IMR-90 (cell line): ENCODE data around the gene TNNI2. TPM values are rescaled to one million over a fixed set of nuclear protein-coding genes. Genes with fewer than 3 reads are reported as not detected.

Source experiments
- ATAC-seq: fragments of 200-7000 bp; cut with Tn5 transposase; 2 replicates; pipeline ENCODE4 v1.9.1; 2020; ENCODE audit warnings: low read depth, mild to moderate bottlenecking, moderate library complexity
- BruUV-seq: library from RNA; stranded (reverse); fragments of 400-500 nt; replicated peaks from 2 replicates; lab custom pipeline; 2021; lab: Mats Ljungman, UMichigan
- CTCF ChIA-PET: fragments of 300-600 bp; formaldehyde crosslinking; extraction: SDS; loops from one replicate; lab custom pipeline; 2021; ENCODE audit warnings: antibody characterized with exemption; lab: Yijun Ruan, JAX
- POLR2A ChIA-PET: fragments of 300-600 bp; sonication (Branson Sonifier 250); formaldehyde crosslinking; loops from one replicate; lab custom pipeline; 2022; ENCODE audit warnings: antibody characterized with exemption; ENCODE audit not compliant: unreplicated experiment; lab: Charles Lee
- DNase-seq: peaks from one replicate; pipeline ENCODE4 v3.0.0; 2013
- H2AFZ ChIP-seq: replicated peaks from 2 replicates; pipeline ENCODE3; 2013; ENCODE audit warnings: low read length, mild to moderate bottlenecking; ENCODE audit not compliant: poor library complexity
- H2AK5ac ChIP-seq: 2 replicates; pipeline ENCODE4 v1.6.1; 2013; ENCODE audit warnings: low read depth, low read length, inconsistent platforms
- H2AK9ac ChIP-seq: replicated peaks from 2 replicates; pipeline ENCODE3; 2013; ENCODE audit warnings: mild to moderate bottlenecking, low read depth, low read length, moderate library complexity; ENCODE audit not compliant: poor library complexity
- H2BK120ac ChIP-seq: 2 replicates; pipeline ENCODE4 v1.6.1; 2013; ENCODE audit warnings: low read depth, low read length, inconsistent platforms
- H2BK15ac ChIP-seq: 3 replicates; pipeline ENCODE4 v1.6.1; 2013; ENCODE audit warnings: low read depth, low read length, inconsistent platforms
- H2BK20ac ChIP-seq: 2 replicates; pipeline ENCODE4 v1.6.1; 2013; ENCODE audit warnings: low read depth, mild to moderate bottlenecking, inconsistent platforms, low read length, moderate library complexity
- H2BK5ac ChIP-seq: 2 replicates; pipeline ENCODE4 v1.6.1; 2013; ENCODE audit warnings: mild to moderate bottlenecking, low read depth, low read length, inconsistent platforms; ENCODE audit not compliant: poor library complexity, severe bottlenecking
- H3K14ac ChIP-seq: replicated peaks from 2 replicates; pipeline ENCODE4 v1.6.1; 2013; ENCODE audit warnings: low read depth, low read length, inconsistent platforms
- H3K18ac ChIP-seq: 2 replicates; pipeline ENCODE4 v1.6.1; 2013; ENCODE audit warnings: low read depth, low read length, control low read depth
- H3K23ac ChIP-seq: 2 replicates; pipeline ENCODE4 v1.6.1; 2013; ENCODE audit warnings: low read depth, low read length, inconsistent platforms
- H3K27ac ChIP-seq: 2 replicates; pipeline ENCODE4 v1.5.1; 2013; ENCODE audit warnings: mild to moderate bottlenecking, control low read depth, low read length; ENCODE audit not compliant: insufficient read depth
- H3K27me3 ChIP-seq: 2 replicates; pipeline ENCODE4 v1.6.1; 2013; ENCODE audit warnings: low read length; ENCODE audit not compliant: control insufficient read depth, insufficient read depth
- H3K36me3 ChIP-seq: 2 replicates; pipeline ENCODE4 v1.6.1; 2013; ENCODE audit warnings: low read length, mixed read lengths; ENCODE audit not compliant: control insufficient read depth, insufficient read depth
- H3K4ac ChIP-seq: 2 replicates; pipeline ENCODE4 v1.6.1; 2013; ENCODE audit warnings: low read depth, low read length, inconsistent platforms
- H3K4me1 ChIP-seq: 2 replicates; pipeline ENCODE4 v1.6.1; 2013; ENCODE audit warnings: low read length, mixed read lengths; ENCODE audit not compliant: control insufficient read depth, insufficient read depth
- H3K4me2 ChIP-seq: 2 replicates; pipeline ENCODE4 v1.6.1; 2013; ENCODE audit warnings: low read depth, mild to moderate bottlenecking, control low read depth, low read length, moderate library complexity
- H3K4me3 ChIP-seq: 2 replicates; pipeline ENCODE4 v1.5.1; 2013; ENCODE audit warnings: low read depth, mild to moderate bottlenecking, control low read depth, low read length, moderate library complexity; ENCODE audit not compliant: insufficient read depth
- H3K56ac ChIP-seq: 2 replicates; pipeline ENCODE4 v1.6.1; 2013; ENCODE audit warnings: low read length, inconsistent platforms; ENCODE audit not compliant: insufficient read depth; ENCODE audit errors: extremely low read depth
- H3K79me1 ChIP-seq, 2 experiments: 2 replicates each; pipeline ENCODE4 v1.6.1; 2013; ENCODE audit warnings: low read length in 2 of 2, inconsistent platforms in 1 of 2, low read depth in 1 of 2
- H3K9ac ChIP-seq: 2 replicates; pipeline ENCODE4 v1.6.1; 2013; ENCODE audit warnings: low read depth, low read length, control low read depth
- H3K9me1 ChIP-seq: 2 replicates; pipeline ENCODE4 v1.6.1; 2013; ENCODE audit warnings: low read length, inconsistent platforms; ENCODE audit not compliant: insufficient read depth
- H3K9me3 ChIP-seq: 2 replicates; pipeline ENCODE4 v1.6.1; 2013; ENCODE audit warnings: low read length; ENCODE audit not compliant: control insufficient read depth, insufficient read depth
- H4K20me1 ChIP-seq: 2 replicates; pipeline ENCODE4 v1.6.1; 2013; ENCODE audit warnings: low read length, inconsistent platforms; ENCODE audit not compliant: insufficient read depth
- H4K5ac ChIP-seq: 2 replicates; pipeline ENCODE4 v1.6.1; 2013; ENCODE audit warnings: mild to moderate bottlenecking, low read depth, low read length, control low read depth
- H4K8ac ChIP-seq, 2 experiments: 2 replicates each; pipeline ENCODE4 v1.6.1; 2013; ENCODE audit warnings: low read depth in 2 of 2, low read length in 2 of 2, control low read depth in 1 of 2, inconsistent platforms in 1 of 2
- H4K91ac ChIP-seq: 2 replicates; pipeline ENCODE4 v1.6.1; 2013; ENCODE audit warnings: low read depth, low read length, inconsistent platforms; ENCODE audit not compliant: insufficient read depth
- BHLHE40 ChIP-seq: fragments of 150-350 bp; IDR thresholded peaks from 2 replicates; pipeline ENCODE4 v1.6.1; 2016; ENCODE audit warnings: mild to moderate bottlenecking, low read depth, low read length
- CHD1 ChIP-seq: IDR thresholded peaks from 2 replicates; pipeline ENCODE4 v1.6.1; 2012; ENCODE audit warnings: low read depth, low read length, improper control_type of control experiment
- FOS ChIP-seq: fragments of 150-350 bp; IDR thresholded peaks from 2 replicates; pipeline ENCODE4 v1.6.1; 2016; ENCODE audit warnings: low read depth, low read length
- MAZ ChIP-seq: IDR thresholded peaks from 2 replicates; pipeline ENCODE4 v1.6.1; 2012; ENCODE audit warnings: low read depth, mild to moderate bottlenecking, low read length, improper control_type of control experiment, moderate library complexity, borderline replicate concordance
- RCOR1 ChIP-seq: IDR thresholded peaks from 2 replicates; pipeline ENCODE4 v1.6.1; 2012; ENCODE audit warnings: mild to moderate bottlenecking, low read length, improper control_type of control experiment; ENCODE audit not compliant: insufficient replicate concordance
- SMC3 ChIP-seq: fragments of 150-350 bp; IDR thresholded peaks from 2 replicates; pipeline ENCODE4 v1.6.1; 2016; ENCODE audit warnings: low read depth, mild to moderate bottlenecking, antibody characterized with exemption, low read length, moderate library complexity
- WGBS, 2 experiments: methylation state at CpG; one replicate each; pipeline versions ENCODE4 v1.1.5 to v1.1.7; 2013; ENCODE audit warnings: missing lambda C conversion rate in 2 of 2; ENCODE audit not compliant: insufficient read length in 1 of 2; ENCODE audit errors: extremely low coverage in 2 of 2; 5-methylcytosine and 5-hydroxymethylcytosine counted together
- dilution Hi-C: fragments of 300-500 bp; cut with HindIII; formaldehyde crosslinking; loops from one replicate; pipeline ENCODE4 v1.14.3; 2018; ENCODE audit warnings: low sequenced_read_pairs; ENCODE audit not compliant: unreplicated experiment
- in situ Hi-C: fragments of 300-500 bp; cut with MboI; formaldehyde crosslinking; loops from 3 replicates; pipeline ENCODE4 v1.14.3; 2019; ENCODE audit warnings: low sequenced_read_pairs, inconsistent platforms, mixed read lengths
- intact Hi-C: fragments of 100-400 bp; cut with micrococcal nuclease; formaldehyde crosslinking; loops from 2 replicates; pipeline ENCODE4 v1.10.0; 2022
- polyA plus RNA-seq, 3 experiments: library from polyadenylated mRNA; depleted of rRNA; stranded (reverse); fragments of >200 nt; gene quantifications; 2 replicates each; pipeline ENCODE4 v1.2.3, GENCODE V29; 2012; ENCODE audit warnings: low replicate concordance in 1 of 3
- total RNA-seq: library from RNA; depleted of rRNA; stranded (reverse); fragments of >200 nt; gene quantifications from 2 replicates; pipeline ENCODE4 v1.2.3, GENCODE V29; 2012
- TF ChIP-seq, protein P1 (sequence below): fragments of 150-350 bp; IDR thresholded peaks from 2 replicates; pipeline ENCODE4 v1.6.1; 2016; ENCODE audit warnings: low read depth, mild to moderate bottlenecking, low read length, moderate library complexity, borderline replicate concordance
- TF ChIP-seq, protein P2 (sequence below): fragments of 150-350 bp; IDR thresholded peaks from 2 replicates; pipeline ENCODE4 v1.6.1; 2017; ENCODE audit warnings: mild to moderate bottlenecking, antibody characterized with exemption, low read length, low read depth

The TNNI2 gene
- total and polyA plus RNA-seq, 2 of the 4 experiments (the other 2 are of a cell fraction) = not detected

DNA sequence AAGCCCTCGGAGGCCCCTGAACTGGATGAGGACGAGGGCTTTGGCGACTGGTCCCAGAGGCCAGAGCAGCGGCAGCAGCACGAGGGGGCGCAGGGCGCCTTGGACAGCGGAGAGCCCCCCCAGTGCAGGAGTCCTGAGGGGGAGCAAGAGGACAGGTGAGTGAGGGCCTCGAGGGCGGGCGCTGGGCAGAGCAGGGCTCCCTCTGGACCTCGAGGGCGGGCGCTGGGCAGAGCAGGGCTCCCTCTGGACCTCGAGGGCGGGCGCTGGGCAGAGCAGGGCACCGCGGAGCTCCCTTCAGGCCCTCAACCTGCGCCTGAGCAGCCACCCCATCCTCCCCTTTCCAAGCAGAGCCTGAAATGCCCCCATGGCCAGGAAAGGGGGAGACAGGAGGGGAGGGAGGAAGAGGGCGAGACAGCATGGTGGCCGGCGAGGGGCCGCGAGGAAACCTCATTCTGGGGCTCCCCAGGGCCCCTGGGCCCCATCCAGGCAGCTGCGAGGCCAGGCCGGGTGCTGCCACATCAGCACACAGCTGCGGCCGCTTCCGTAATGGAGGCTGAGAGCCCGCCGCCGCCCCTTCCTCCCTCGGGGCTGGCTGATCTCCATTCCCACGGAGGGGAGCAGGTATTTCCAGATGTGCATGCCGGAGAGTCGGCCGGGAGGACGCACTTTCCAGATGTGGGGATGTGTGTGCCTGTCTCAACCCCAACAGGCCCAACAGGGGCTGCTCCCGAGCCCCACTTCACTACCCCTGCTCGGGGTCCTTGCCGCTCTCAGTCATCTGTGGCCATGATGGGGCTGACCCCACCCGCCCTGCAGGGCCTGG lies 42.9 kb downstream of the TNNI2 start:
- Histone ChIP-seq H2BK20ac (no peak overlapping the region), H3K4me3 (no peak overlapping the region), H3K14ac (no peak overlapping the region), H3K18ac (no peak overlapping the region), H3K9me3 (no peaks in the 10 kb centered on the region), H3K79me1 (no peaks in the 10 kb centered on the region), H3K9ac (no peak overlapping the region), H3K36me3 (no peaks in the 10 kb centered on the region), H3K4ac (no peak overlapping the region), H2AFZ (no peak overlapping the region), H2BK15ac (no peak overlapping the region), H3K4me2 (no peak overlapping the region), H3K56ac (no peak overlapping the region), H3K4me1 (peaks cover 1% of the 10 kb centered on the region; the same call in 1 of the 2 replicates), H2AK5ac (no peak overlapping the region), H4K5ac (no peak overlapping the region), H4K91ac (no peak overlapping the region), H2BK120ac (no peak overlapping the region), H4K8ac (no peak overlapping the region), H2AK9ac (no peak overlapping the region), H3K27ac (no peak overlapping the region), H2BK5ac (no peak overlapping the region), H4K20me1 (no peaks in the 10 kb centered on the region), H3K9me1 (no peaks in the 10 kb centered on the region), H3K27me3 (peaks cover 15% of the 10 kb centered on the region), H3K23ac (no peak overlapping the region)
- in situ Hi-C loops = loop anchor here (5.0 kb wide), 1 partner anchor 271 kb away; no protein-coding TSS in a partner anchor
- BruUV-seq = no TSS peak
- WGBS, 2 experiments = 91% methylated on average over 13 of the region's 43 CpGs; no CpG with 5 or more reads in 1 of the 2 experiments
- TF ChIP-seq SMC3 (no peak), BHLHE40 (no peak), CHD1 (no peak), FOS (no peak), RCOR1 (no peak), MAZ (no peak)
- TF ChIP-seq, protein P1, sequence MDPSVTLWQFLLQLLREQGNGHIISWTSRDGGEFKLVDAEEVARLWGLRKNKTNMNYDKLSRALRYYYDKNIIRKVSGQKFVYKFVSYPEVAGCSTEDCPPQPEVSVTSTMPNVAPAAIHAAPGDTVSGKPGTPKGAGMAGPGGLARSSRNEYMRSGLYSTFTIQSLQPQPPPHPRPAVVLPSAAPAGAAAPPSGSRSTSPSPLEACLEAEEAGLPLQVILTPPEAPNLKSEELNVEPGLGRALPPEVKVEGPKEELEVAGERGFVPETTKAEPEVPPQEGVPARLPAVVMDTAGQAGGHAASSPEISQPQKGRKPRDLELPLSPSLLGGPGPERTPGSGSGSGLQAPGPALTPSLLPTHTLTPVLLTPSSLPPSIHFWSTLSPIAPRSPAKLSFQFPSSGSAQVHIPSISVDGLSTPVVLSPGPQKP = no peak
- TF ChIP-seq, protein P2, sequence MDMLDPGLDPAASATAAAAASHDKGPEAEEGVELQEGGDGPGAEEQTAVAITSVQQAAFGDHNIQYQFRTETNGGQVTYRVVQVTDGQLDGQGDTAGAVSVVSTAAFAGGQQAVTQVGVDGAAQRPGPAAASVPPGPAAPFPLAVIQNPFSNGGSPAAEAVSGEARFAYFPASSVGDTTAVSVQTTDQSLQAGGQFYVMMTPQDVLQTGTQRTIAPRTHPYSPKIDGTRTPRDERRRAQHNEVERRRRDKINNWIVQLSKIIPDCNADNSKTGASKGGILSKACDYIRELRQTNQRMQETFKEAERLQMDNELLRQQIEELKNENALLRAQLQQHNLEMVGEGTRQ = no peak
- ATAC-seq (no peak), DNase-seq (no peak)
- POLR2A ChIA-PET = no interaction called here
- dilution Hi-C loops = no loop called here
- intact Hi-C loops = loop anchor here (1.0 kb wide), 1 partner anchor 271 kb away; no protein-coding TSS in a partner anchor
- CTCF ChIA-PET = interaction anchor here (0.6 to 1.3 kb wide), 7 partner anchors 12 to 268 kb away, joined by 3 to 5 read pairs (median 3); no protein-coding TSS in a partner anchor
